ENCODE measurements around the gene KIFBP.

DNA sequence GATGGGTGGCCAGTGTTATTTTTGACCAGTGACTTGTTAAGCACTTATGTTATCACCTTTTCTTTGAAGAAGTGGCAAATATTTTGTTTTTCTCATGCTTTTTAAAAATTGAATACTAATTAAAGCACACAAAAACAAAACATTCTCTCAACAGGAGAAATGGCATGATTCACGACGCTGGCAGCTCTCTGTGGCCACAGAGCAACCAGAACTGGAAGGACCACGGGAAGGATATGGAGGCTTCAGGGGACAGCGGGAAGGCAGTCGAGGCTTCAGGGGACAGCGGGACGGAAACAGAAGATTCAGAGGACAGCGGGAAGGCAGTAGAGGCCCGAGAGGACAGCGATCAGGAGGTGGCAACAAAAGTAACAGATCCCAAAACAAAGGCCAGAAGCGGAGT lies 6.2 kb upstream of the KIFBP start:
- TF ChIP-seq, protein P1, sequence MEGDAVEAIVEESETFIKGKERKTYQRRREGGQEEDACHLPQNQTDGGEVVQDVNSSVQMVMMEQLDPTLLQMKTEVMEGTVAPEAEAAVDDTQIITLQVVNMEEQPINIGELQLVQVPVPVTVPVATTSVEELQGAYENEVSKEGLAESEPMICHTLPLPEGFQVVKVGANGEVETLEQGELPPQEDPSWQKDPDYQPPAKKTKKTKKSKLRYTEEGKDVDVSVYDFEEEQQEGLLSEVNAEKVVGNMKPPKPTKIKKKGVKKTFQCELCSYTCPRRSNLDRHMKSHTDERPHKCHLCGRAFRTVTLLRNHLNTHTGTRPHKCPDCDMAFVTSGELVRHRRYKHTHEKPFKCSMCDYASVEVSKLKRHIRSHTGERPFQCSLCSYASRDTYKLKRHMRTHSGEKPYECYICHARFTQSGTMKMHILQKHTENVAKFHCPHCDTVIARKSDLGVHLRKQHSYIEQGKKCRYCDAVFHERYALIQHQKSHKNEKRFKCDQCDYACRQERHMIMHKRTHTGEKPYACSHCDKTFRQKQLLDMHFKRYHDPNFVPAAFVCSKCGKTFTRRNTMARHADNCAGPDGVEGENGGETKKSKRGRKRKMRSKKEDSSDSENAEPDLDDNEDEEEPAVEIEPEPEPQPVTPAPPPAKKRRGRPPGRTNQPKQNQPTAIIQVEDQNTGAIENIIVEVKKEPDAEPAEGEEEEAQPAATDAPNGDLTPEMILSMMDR (IDR thresholded peaks at IDR 0.05) = no peak
- TF ChIP-seq POLR2A (IDR thresholded peaks at IDR 0.05) = no peak
